ENCODE results near the gene AGT.

DNA sequence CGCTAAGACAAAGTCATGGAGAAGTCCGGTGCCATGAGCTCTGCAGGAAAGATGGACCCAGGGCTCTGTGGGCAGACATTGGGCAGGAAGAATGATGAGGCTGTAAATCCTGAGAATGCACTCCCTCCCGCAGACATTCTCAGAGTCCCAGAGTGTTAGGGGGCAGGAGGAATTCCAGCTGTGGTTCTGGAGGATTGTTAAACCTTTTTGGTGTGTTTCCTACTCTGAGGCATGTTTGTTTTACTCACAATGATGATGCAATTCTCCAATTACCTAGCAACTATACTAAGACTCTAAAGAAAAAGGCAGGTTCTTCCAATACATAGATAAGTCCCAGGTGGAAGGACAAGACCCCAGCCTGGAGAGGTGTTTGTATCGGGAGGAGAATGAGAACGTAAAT, 30.5 kb upstream of the AGT start:
- TF ChIP-seq POLR2AphosphoS5 (IDR thresholded peaks at IDR 0.05; ENCODE audit: low read depth, low read length) (no peak), SIN3A (IDR thresholded peaks at IDR 0.05; ENCODE audit: borderline replicate concordance, insufficient read depth, low read length) (no peak), TAF1 (IDR thresholded peaks at IDR 0.05; ENCODE audit: borderline replicate concordance, insufficient read depth, low read length) (no peak), FOXP2 (optimal IDR thresholded peaks at IDR 0.05; ENCODE audit: borderline replicate concordance, extremely low read depth, extremely low read length, insufficient read depth) (no peak)
- TF ChIP-seq, protein P1, sequence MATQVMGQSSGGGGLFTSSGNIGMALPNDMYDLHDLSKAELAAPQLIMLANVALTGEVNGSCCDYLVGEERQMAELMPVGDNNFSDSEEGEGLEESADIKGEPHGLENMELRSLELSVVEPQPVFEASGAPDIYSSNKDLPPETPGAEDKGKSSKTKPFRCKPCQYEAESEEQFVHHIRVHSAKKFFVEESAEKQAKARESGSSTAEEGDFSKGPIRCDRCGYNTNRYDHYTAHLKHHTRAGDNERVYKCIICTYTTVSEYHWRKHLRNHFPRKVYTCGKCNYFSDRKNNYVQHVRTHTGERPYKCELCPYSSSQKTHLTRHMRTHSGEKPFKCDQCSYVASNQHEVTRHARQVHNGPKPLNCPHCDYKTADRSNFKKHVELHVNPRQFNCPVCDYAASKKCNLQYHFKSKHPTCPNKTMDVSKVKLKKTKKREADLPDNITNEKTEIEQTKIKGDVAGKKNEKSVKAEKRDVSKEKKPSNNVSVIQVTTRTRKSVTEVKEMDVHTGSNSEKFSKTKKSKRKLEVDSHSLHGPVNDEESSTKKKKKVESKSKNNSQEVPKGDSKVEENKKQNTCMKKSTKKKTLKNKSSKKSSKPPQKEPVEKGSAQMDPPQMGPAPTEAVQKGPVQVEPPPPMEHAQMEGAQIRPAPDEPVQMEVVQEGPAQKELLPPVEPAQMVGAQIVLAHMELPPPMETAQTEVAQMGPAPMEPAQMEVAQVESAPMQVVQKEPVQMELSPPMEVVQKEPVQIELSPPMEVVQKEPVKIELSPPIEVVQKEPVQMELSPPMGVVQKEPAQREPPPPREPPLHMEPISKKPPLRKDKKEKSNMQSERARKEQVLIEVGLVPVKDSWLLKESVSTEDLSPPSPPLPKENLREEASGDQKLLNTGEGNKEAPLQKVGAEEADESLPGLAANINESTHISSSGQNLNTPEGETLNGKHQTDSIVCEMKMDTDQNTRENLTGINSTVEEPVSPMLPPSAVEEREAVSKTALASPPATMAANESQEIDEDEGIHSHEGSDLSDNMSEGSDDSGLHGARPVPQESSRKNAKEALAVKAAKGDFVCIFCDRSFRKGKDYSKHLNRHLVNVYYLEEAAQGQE (IDR thresholded peaks at IDR 0.05; ENCODE audit: insufficient read depth in 1 of 2, low read depth in 2 of 2, low read length in 2 of 2), result no peak
